ENCODE measurements around the gene SNX1.

GRCh38 chr15:64105113-64105704, 9.4 kb downstream of the SNX1 start:
- TF ChIP-seq CTCF (conservative IDR thresholded peaks at IDR 0.05) (no peak), ZFX (IDR thresholded peaks at IDR 0.05) (no peak)

Measured in C4-2B (cell line).